Esophagus squamous epithelium (tissue), 4 donors: ENCODE measurements around the gene CUL3.

Source experiments
- POLR2A ChIP-seq, 4 donors: fragments of 450-650 bp; IDR thresholded peaks; one replicate each; pipeline ENCODE4 v1.6.1; 2017; ENCODE audit warnings: antibody characterized with exemption in 4 of 4, mild to moderate bottlenecking in 4 of 4, moderate library complexity in 3 of 4
- TF ChIP-seq, protein P1 (sequence below), 6 experiments: fragments of 450-650 bp in 4 of 6; fragments of 200-600 bp in 2 of 6; sonication (generic) in 2 of 6; IDR thresholded peaks; one replicate each; pipeline ENCODE4 v1.5.1; 2016 to 2019; ENCODE audit warnings: antibody characterized with exemption in 6 of 6, mild to moderate bottlenecking in 4 of 6, moderate library complexity in 4 of 6

- TF ChIP-seq, protein P1, sequence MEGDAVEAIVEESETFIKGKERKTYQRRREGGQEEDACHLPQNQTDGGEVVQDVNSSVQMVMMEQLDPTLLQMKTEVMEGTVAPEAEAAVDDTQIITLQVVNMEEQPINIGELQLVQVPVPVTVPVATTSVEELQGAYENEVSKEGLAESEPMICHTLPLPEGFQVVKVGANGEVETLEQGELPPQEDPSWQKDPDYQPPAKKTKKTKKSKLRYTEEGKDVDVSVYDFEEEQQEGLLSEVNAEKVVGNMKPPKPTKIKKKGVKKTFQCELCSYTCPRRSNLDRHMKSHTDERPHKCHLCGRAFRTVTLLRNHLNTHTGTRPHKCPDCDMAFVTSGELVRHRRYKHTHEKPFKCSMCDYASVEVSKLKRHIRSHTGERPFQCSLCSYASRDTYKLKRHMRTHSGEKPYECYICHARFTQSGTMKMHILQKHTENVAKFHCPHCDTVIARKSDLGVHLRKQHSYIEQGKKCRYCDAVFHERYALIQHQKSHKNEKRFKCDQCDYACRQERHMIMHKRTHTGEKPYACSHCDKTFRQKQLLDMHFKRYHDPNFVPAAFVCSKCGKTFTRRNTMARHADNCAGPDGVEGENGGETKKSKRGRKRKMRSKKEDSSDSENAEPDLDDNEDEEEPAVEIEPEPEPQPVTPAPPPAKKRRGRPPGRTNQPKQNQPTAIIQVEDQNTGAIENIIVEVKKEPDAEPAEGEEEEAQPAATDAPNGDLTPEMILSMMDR (IDR thresholded peaks at IDR 0.05), result no peak
- TF ChIP-seq POLR2A (IDR thresholded peaks at IDR 0.05), result no peak
These were observed 77.4 kb downstream of the CUL3 start for GRCh38 chr2:224507789-224508188.
